PC-9 (cell line): ENCODE results near the gene DDX49.

Source experiments
- CTCF ChIP-seq: fragments of 200-600 bp; sonication (generic); conservative IDR thresholded peaks from 2 replicates; pipeline ENCODE4 v1.6.1; 2017; ENCODE audit warnings: mixed run types, antibody characterized with exemption, mild to moderate bottlenecking, moderate library complexity
- EZH2 ChIP-seq: fragments of 200-600 bp; sonication (generic); IDR thresholded peaks from 2 replicates; pipeline ENCODE4 v1.8.0; 2017; ENCODE audit warnings: antibody characterized with exemption, low read depth

DNA sequence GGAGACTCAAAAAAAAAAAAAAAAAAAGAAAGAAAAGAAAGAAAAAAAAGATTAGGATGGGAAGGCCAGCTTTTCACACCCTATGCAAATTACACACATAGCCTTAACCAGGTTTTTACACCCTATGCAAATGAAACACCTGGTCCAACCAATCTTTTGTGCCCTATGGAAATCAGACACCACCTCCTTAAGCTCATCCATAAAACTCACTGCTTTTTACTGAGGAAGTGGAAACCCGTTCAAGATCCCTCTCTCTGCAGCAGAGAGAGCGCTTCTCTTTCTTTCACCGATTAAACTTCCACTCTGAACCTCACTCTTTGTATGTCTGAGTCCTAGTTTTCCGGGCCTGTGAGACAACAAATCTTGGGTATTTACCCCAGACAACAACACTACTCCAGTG is 46.8 kb downstream of the DDX49 start:
- TF ChIP-seq CTCF (no peak), EZH2 (no peak)
